Heart left ventricle (tissue), 13 donors: ENCODE results near the gene EFNA5.

Experiments
- CTCF ChIP-seq, 12 donors: fragments of 200-600 bp; sonication (generic) in 4 of 12; IDR thresholded peaks; one replicate each; pipeline versions ENCODE4 v1.5.0 to v1.8.0; 2018 to 2022; ENCODE audit warnings: antibody characterized with exemption in 12 of 12, mild to moderate bottlenecking in 5 of 12
- POLR2A ChIP-seq, 2 donors: fragments of 450-650 bp; IDR thresholded peaks; one replicate each; pipeline ENCODE4 v1.6.1; 2017; ENCODE audit warnings: antibody characterized with exemption in 2 of 2, mild to moderate bottlenecking in 2 of 2, moderate library complexity in 2 of 2
- donor health status: ischemic (EF 13 %, LVEDD 7.1; RV severe dilation, severe dysfunction).
- donor health status: DM: no; HTN: yes; CAD: no.
- donor health status: DM: no; HTN: no; CAD: no.
- donor health status: ischemic (EF 25% LVEDD 6.9; RV normal size, moderate dysfunction).
- donor health status: ischemic (EF 25% LVEDD 5.7; RV mildly dilated, moderate dysfunction).
- donor health status: ischemic (EF 35%, LVEDD 5.7; RV mildly dilated, moderate dysfunction).
- donor health status: nonischemic (EF 11% LVEDD 7.7; RV severe dilation, severe dysfunction).
- donor health status: DM: yes; HTN: yes; CAD: no.
- donor health status: PGD.
- donor health status: ischemic (EF 29% LVEDD 5.4; RV normal size, mild dysfunction).
- donor health status: nonischemic (EF 23%, LVEDD 6.1; RV moderate dilation, normal function).

- no peak for TF ChIP-seq CTCF (IDR thresholded peaks at IDR 0.05)
- TF ChIP-seq POLR2A (IDR thresholded peaks at IDR 0.05): no peak
These were observed 49.6 kb downstream of the EFNA5 start for GRCh38 chr5:107621089-107621488.
